Activated CD8-positive, alpha-beta memory T cell treated with anti-CD3 and anti-CD28 coated beads for 48 hours (primary cell): ENCODE data around the gene EI24.
A peak's percentile ranks its signal among the peaks of the same experiment; 100 is the strongest.

Experiments used
- DNase-seq, 3 experiments: peaks; one replicate each; pipeline ENCODE4 v3.0.0-alpha.2; 2020; ENCODE audit warnings: low read depth in 2 of 3, low spot score in 2 of 3

EI24 gene

GRCh38 chr11:125578783-125579182, 9.5 kb downstream of the EI24 start:
- DNase-seq = no peak

GRCh38 chr11:125579811-125580210, 10.5 kb downstream of the EI24 start:
- DNase-seq = no peak

- no peak for DNase-seq
These were observed 14.2 kb downstream of the EI24 start for GRCh38 chr11:125583496-125583895.

GRCh38 chr11:125585487-125585886, 16.2 kb downstream of the EI24 start:
- DNase-seq = no peak

- DNase-seq = no peak
These were observed 17.3 kb downstream of the EI24 start for GRCh38 chr11:125586623-125587022.

GRCh38 chr11:125587480-125587879, 18.2 kb downstream of the EI24 start:
- no peak for DNase-seq

- no peak for DNase-seq
These were observed 19.2 kb downstream of the EI24 start for GRCh38 chr11:125588505-125588904.

- DNase-seq = peak; percentile 10 to 23 (median 14)
These were observed 22.5 kb downstream of the EI24 start for GRCh38 chr11:125591649-125592304.

- DNase-seq = peak; percentile 82 to 96 (median 92)
These were observed 23.2 kb downstream of the EI24 start, which contains the start of gene STT3A for GRCh38 chr11:125592305-125593113. Gene STT3A, plus strand, starts transcription at chr11:125592852. Its CDS starts 3,064 bp downstream, at chr11:125595916.

- peak in 1 of 3 experiments; percentile 7 for DNase-seq
These were observed 24.0 kb downstream of the EI24 start for GRCh38 chr11:125593114-125593820.

GRCh38 chr11:125594958-125595357, 25.7 kb downstream of the EI24 start:
- DNase-seq = no peak

GRCh38 chr11:125600663-125601062, 31.4 kb downstream of the EI24 start:
- no peak for DNase-seq

- no peak for DNase-seq
These were observed 33.9 kb downstream of the EI24 start for GRCh38 chr11:125603207-125603606.

GRCh38 chr11:125605417-125605816, 36.1 kb downstream of the EI24 start:
- DNase-seq = no peak

GRCh38 chr11:125609545-125609944, 40.3 kb downstream of the EI24 start:
- no peak for DNase-seq

- DNase-seq = no peak
These were observed 49.1 kb downstream of the EI24 start for GRCh38 chr11:125618383-125618782.

- no peak for DNase-seq
These were observed 52.7 kb downstream of the EI24 start for GRCh38 chr11:125621995-125622394.

GRCh38 chr11:125623064-125623463, 53.8 kb downstream of the EI24 start:
- no peak for DNase-seq

GRCh38 chr11:125624756-125625213, 55.5 kb downstream of the EI24 start, which contains the start of gene CHEK1:
Gene CHEK1, plus strand, starts transcription at chr11:125625163. Its CDS starts 1,606 bp downstream, at chr11:125626769.
- DNase-seq = no peak

GRCh38 chr11:125625225-125625629, 56.0 kb downstream of the EI24 start:
- DNase-seq = no peak

GRCh38 chr11:125625630-125626287, 56.5 kb downstream of the EI24 start:
- peak; percentile 74 to 90 (median 84) for DNase-seq
